ENCODE measurements around the gene GART.
A peak's percentile ranks its signal among the peaks of the same experiment; 100 is the strongest.

The GART gene

DNA sequence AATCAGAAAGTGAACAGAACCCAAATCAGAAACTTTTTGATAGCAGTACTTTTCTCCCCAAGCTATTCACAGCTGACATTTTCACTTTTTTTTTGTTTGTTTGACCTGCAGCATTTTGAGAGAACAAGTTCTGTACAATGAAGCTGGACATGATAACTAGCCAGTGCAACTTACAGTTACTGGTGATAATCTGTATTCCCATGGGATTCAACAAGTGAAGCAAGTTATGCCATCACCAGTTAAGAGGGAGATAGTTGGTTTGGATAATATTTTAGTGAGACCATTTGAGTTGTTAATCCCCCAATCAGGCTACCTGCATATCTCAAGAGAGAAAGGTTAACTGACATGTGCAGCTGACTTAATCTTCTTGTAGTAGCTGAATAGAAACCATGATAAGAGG lies 19.0 kb upstream of the GART start:
- no peak for ATAC-seq
- Mint-ChIP-seq H3K4me1 (peaks cover 28% of the 10 kb centered on the region), H3K27me3 (no peaks in the 10 kb centered on the region)

DNA sequence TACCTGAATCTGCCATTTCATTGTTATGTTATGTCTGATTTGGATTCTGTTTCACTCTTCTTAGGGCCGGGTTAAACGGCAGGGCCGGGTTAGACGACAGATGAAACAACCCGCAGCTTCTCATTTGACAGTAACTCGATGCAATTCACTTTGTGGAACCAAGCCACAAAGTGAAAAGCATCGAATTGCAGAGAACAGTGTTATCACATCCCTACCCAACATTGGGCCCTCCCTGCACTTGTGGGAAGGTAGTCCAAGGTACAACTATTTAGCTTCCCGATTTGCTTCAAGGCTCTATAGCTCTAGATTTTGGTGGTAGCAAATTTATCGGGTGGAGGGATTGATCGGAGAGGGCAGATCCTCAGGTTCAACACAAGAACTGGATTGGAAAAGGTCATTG lies 17.9 kb upstream of the GART start:
- peaks cover 34% of the 10 kb centered on the region for H3K4me1 Mint-ChIP-seq
- H3K36me3 Mint-ChIP-seq: peaks cover 66% of the 10 kb centered on the region

More for the DNA sequence above, 19.0 kb upstream of the GART start:
- Mint-ChIP-seq H3K4me3 (no peak overlapping the region), H3K36me3 (peaks cover 59% of the 10 kb centered on the region), H3K27ac (no peak overlapping the region), H3K9me3 (no peaks in the 10 kb centered on the region)

DNA sequence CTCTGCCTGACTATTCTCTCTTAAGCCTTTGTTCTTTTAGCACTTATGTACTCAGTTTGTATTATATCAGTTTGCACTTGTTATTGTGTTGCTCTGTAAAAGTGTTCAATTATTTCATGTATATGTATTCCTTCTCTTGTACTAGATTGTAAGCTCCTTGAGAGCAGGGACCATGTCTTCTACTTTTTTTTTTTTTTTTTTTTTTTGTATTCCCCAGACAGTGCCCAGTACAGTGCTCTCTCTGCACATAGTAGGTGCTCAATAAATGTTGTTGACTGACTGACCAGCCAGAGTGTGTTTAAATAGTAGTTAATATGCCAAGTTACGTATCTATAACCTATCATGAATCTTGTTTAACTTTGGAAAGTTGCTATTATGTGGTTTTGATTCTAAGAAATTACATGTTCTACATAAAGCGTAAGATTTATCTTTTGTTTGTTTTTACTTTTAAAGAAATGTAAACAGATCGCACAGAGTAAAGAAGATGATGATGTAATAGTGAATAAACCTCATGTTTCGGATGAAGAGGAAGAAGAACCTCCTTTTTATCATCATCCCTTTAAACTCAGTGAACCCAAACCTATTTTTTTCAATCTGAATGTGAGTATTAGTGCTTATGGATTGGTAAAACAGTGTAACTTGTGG lies 17.0 kb upstream of the GART start:
- no peaks in the 10 kb centered on the region for H3K9me3 Mint-ChIP-seq
- no peak overlapping the region for H3K27ac Mint-ChIP-seq
- no peak for ATAC-seq
- peaks cover 75% of the 10 kb centered on the region for H3K36me3 Mint-ChIP-seq
- peaks cover 41% of the 10 kb centered on the region for H3K4me1 Mint-ChIP-seq
- no peaks in the 10 kb centered on the region for H3K27me3 Mint-ChIP-seq
- H3K4me3 Mint-ChIP-seq: no peak overlapping the region

More for the DNA sequence above, 17.9 kb upstream of the GART start:
- no peak for ATAC-seq
- Mint-ChIP-seq H3K9me3 (no peaks in the 10 kb centered on the region), H3K27ac (no peak overlapping the region), H3K4me3 (no peak overlapping the region), H3K27me3 (no peaks in the 10 kb centered on the region)

DNA sequence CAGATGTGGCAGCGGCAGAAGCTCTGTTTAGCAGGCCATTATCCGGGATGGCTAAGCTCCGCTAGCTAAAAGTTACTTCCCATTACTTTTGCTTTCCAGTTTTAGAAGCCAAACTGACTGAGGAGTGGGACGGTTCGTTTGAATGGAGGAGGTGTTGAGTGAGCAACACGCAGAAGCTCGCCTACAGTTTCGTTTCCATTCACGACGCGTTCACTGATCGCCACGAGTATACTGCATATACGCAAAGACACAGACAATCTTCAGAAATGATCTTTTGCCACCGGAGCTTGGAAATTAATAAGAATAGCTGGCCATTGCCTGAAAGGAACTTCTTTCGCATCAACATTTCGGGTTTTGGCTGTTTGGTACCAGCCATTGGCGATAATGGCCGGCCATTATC lies 15.5 kb upstream of the GART start:
- Mint-ChIP-seq H3K4me1 (peaks cover 45% of the 10 kb centered on the region), H3K27ac (no peak overlapping the region), H3K4me3 (no peak overlapping the region), H3K9me3 (no peaks in the 10 kb centered on the region), H3K27me3 (no peaks in the 10 kb centered on the region), H3K36me3 (peaks cover 73% of the 10 kb centered on the region)
- ATAC-seq: no peak

DNA sequence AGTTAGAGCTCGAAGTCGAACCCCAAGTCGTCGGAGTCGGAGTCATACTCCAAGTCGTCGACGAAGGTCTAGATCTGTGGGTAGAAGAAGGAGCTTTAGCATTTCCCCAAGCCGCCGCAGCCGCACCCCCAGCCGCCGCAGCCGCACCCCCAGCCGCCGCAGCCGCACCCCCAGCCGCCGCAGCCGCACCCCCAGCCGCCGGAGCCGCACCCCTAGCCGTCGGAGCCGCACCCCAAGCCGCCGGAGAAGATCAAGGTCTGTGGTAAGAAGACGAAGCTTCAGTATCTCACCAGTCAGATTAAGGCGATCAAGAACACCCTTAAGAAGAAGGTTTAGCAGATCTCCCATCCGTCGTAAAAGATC lies 13.0 kb upstream of the GART start:
- peaks cover 37% of the 10 kb centered on the region for H3K4me1 Mint-ChIP-seq
- peaks cover 61% of the 10 kb centered on the region for H3K36me3 Mint-ChIP-seq
- H3K27me3 Mint-ChIP-seq: no peaks in the 10 kb centered on the region
- ATAC-seq: no peak
- no peaks in the 10 kb centered on the region for H3K9me3 Mint-ChIP-seq
- no peak overlapping the region for H3K27ac Mint-ChIP-seq
- H3K4me3 Mint-ChIP-seq: no peak overlapping the region

DNA sequence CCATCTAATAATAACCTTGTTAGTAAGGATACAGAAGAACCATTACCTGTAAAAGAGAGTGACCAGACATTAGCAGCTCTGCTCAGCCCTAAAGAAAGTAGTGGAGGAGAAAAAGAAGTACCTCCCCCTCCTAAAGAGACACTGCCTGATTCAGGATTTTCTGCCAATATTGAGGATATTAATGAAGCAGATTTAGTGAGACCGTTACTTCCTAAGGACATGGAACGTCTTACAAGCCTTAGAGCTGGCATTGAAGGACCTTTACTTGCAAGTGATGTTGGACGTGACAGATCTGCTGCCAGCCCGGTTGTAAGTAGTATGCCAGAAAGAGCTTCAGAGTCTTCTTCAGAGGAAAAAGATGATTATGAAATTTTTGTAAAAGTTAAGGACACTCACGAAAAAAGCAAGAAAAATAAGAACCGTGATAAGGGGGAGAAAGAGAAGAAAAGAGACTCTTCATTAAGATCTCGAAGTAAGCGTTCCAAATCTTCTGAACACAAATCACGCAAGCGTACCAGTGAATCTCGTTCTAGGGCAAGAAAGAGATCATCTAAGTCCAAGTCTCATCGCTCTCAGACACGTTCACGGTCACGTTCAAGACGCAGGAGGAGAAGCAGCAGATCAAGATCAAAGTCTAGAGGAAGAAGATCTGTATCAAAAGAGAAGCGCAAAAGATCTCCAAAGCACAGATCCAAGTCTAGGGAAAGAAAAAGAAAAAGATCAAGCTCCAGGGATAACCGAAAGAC lies 12.5 kb upstream of the GART start:
- ATAC-seq: no peak
- Mint-ChIP-seq H3K27me3 (no peaks in the 10 kb centered on the region), H3K9me3 (no peaks in the 10 kb centered on the region), H3K27ac (no peak overlapping the region), H3K4me1 (peaks cover 40% of the 10 kb centered on the region), H3K4me3 (peak overlapping the region; percentile 18), H3K36me3 (peaks cover 62% of the 10 kb centered on the region)

DNA sequence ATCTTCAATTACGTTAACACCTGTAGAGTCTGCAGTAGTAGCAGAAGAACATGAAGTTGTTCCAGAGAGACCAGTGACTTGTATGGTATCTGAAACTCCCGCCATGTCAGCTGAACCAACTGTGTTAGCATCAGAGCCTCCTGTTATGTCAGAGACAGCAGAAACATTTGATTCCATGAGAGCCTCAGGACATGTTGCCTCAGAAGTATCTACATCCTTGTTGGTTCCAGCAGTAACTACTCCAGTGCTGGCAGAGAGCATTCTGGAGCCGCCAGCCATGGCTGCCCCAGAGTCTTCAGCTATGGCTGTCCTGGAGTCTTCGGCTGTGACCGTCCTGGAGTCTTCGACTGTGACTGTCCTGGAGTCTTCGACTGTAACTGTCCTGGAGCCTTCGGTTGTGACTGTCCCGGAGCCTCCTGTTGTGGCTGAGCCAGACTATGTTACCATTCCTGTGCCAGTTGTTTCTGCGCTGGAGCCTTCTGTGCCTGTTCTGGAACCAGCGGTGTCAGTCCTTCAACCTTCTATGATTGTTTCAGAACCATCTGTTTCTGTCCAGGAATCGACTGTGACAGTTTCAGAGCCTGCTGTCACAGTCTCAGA lies 11.2 kb upstream of the GART start:
- peaks cover 57% of the 10 kb centered on the region for H3K36me3 Mint-ChIP-seq

DNA sequence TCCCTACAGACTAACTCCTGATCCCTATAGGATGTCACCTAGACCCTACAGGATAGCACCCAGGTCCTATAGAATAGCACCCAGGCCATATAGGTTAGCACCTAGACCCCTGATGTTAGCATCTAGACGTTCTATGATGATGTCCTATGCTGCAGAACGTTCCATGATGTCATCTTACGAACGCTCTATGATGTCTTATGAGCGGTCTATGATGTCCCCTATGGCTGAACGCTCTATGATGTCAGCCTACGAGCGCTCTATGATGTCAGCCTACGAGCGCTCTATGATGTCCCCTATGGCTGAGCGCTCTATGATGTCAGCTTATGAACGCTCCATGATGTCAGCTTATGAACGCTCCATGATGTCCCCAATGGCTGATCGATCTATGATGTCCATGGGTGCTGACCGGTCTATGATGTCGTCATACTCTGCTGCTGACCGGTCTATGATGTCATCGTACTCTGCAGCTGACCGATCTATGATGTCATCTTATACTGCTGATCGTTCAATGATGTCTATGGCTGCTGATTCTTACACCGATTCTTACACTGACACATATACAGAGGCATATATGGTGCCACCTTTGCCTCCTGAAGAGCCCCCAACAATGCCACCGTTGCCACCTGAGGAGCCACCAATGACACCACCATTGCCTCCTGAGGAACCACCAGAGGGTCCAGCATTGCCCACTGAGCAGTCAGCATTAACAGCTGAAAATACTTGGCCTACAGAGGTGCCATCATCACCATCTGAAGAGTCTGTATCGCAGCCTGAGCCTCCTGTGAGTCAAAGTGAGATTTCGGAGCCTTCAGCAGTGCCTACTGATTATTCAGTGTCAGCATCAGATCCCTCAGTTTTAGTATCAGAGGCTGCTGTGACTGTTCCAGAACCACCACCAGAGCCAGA lies 10.4 kb upstream of the GART start:
- Mint-ChIP-seq H3K9me3 (no peaks in the 10 kb centered on the region), H3K4me3 (no peak overlapping the region), H3K27ac (no peak overlapping the region), H3K4me1 (peaks cover 40% of the 10 kb centered on the region), H3K36me3 (peaks cover 50% of the 10 kb centered on the region), H3K27me3 (no peaks in the 10 kb centered on the region)
- ATAC-seq: no peak

More for the DNA sequence above, 11.2 kb upstream of the GART start:
- no peaks in the 10 kb centered on the region for H3K9me3 Mint-ChIP-seq
- H3K27me3 Mint-ChIP-seq: no peaks in the 10 kb centered on the region
- H3K4me1 Mint-ChIP-seq: peaks cover 40% of the 10 kb centered on the region
- no peak overlapping the region for H3K4me3 Mint-ChIP-seq
- ATAC-seq: no peak
- no peak overlapping the region for H3K27ac Mint-ChIP-seq

DNA sequence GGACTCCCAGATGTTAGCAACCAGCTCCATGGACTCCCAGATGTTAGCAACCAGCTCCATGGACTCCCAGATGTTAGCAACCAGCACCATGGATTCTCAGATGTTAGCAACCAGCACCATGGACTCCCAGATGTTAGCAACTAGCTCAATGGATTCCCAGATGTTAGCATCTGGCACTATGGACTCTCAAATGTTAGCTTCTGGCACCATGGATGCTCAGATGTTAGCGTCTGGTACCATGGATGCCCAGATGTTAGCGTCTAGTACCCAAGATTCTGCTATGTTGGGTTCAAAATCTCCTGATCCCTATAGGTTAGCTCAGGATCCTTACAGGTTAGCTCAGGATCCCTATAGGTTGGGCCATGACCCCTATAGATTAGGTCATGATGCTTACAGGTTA lies 9.7 kb upstream of the GART start:
- H3K27me3 Mint-ChIP-seq: no peaks in the 10 kb centered on the region
- no peak overlapping the region for H3K4me3 Mint-ChIP-seq
- peaks cover 36% of the 10 kb centered on the region for H3K4me1 Mint-ChIP-seq
- ATAC-seq: no peak
- H3K36me3 Mint-ChIP-seq: peaks cover 43% of the 10 kb centered on the region
- H3K9me3 Mint-ChIP-seq: no peaks in the 10 kb centered on the region
- no peak overlapping the region for H3K27ac Mint-ChIP-seq

DNA sequence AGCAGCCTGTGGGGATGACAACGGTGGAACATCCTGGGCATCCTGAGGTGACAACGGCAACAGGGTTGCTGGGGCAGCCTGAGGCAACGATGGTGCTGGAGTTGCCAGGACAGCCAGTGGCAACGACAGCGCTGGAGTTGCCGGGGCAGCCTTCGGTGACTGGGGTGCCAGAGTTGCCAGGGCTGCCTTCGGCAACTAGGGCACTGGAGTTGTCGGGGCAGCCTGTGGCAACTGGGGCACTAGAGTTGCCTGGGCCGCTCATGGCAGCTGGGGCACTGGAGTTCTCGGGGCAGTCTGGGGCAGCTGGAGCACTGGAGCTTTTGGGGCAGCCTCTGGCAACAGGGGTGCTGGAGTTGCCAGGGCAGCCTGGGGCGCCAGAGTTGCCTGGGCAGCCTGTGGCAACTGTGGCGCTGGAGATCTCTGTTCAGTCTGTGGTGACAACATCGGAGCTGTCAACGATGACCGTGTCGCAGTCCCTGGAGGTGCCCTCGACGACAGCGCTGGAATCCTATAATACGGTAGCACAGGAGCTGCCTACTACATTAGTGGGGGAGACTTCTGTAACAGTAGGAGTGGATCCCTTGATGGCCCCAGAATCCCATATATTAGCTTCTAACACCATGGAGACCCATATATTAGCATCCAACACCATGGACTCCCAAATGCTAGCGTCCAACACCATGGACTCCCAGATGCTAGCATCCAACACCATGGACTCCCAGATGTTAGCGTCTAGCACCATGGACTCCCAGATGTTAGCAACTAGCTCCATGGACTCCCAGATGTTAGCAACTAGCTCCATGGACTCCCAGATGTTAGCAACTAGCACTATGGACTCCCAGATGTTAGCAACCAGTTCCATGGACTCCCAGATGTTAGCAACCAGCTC lies 9.1 kb upstream of the GART start:
- Mint-ChIP-seq H3K27ac (no peak overlapping the region), H3K4me1 (peaks cover 30% of the 10 kb centered on the region), H3K9me3 (no peaks in the 10 kb centered on the region), H3K4me3 (no peak overlapping the region), H3K27me3 (no peaks in the 10 kb centered on the region), H3K36me3 (peaks cover 36% of the 10 kb centered on the region)
- ATAC-seq: no peak

DNA sequence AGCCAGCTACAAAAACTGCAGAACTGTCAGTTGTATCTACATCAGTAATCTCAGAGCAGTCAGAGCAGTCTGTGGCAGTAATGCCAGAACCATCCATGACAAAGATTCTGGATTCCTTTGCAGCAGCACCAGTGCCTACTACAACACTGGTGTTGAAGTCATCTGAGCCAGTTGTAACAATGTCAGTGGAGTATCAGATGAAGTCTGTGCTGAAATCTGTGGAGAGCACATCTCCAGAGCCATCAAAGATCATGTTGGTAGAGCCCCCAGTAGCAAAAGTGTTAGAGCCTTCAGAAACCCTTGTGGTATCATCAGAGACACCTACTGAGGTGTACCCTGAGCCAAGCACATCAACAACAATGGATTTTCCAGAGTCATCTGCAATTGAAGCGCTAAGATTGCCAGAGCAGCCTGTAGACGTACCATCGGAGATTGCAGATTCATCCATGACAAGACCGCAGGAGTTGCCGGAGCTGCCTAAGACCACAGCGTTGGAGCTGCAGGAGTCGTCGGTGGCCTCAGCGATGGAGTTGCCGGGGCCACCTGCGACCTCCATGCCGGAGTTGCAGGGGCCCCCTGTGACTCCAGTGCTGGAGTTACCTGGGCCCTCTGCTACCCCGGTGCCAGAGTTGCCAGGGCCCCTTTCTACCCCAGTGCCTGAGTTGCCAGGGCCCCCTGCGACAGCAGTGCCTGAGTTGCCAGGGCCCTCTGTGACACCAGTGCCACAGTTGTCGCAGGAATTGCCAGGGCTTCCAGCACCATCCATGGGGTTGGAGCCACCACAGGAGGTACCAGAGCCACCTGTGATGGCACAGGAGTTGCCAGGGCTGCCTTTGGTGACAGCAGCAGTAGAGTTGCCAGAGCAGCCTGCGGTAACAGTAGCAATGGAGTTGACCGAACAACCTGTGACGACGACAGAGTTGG lies 8.2 kb upstream of the GART start:
- Mint-ChIP-seq H3K27me3 (no peaks in the 10 kb centered on the region), H3K36me3 (peaks cover 30% of the 10 kb centered on the region), H3K4me3 (no peak overlapping the region), H3K27ac (no peak overlapping the region), H3K4me1 (peaks cover 29% of the 10 kb centered on the region), H3K9me3 (no peaks in the 10 kb centered on the region)
- ATAC-seq: no peak

DNA sequence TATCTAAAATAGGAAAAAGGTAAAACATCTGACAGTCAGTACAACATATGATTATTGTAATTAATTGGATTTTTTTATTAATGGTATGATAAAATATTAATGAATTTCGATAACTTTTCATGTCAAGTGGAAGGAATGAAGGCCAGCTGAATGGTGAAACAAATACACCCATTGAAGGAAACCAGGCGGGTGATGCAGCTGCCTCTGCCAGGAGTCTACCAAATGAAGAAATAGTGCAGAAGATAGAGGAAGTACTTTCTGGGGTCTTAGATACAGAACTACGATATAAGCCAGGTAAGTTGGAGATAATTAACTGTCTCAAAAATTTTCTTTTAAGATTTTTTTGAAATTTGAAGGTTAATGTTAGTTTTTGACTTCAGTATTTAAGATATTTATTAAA lies 4.2 kb upstream of the GART start:
- ATAC-seq: no peak
- H3K4me1 Mint-ChIP-seq: peaks cover 32% of the 10 kb centered on the region
- H3K36me3 Mint-ChIP-seq: peaks cover 9% of the 10 kb centered on the region
- H3K27ac Mint-ChIP-seq: no peak overlapping the region
- H3K9me3 Mint-ChIP-seq: no peaks in the 10 kb centered on the region
- H3K4me3 Mint-ChIP-seq: no peak overlapping the region
- no peaks in the 10 kb centered on the region for H3K27me3 Mint-ChIP-seq

DNA sequence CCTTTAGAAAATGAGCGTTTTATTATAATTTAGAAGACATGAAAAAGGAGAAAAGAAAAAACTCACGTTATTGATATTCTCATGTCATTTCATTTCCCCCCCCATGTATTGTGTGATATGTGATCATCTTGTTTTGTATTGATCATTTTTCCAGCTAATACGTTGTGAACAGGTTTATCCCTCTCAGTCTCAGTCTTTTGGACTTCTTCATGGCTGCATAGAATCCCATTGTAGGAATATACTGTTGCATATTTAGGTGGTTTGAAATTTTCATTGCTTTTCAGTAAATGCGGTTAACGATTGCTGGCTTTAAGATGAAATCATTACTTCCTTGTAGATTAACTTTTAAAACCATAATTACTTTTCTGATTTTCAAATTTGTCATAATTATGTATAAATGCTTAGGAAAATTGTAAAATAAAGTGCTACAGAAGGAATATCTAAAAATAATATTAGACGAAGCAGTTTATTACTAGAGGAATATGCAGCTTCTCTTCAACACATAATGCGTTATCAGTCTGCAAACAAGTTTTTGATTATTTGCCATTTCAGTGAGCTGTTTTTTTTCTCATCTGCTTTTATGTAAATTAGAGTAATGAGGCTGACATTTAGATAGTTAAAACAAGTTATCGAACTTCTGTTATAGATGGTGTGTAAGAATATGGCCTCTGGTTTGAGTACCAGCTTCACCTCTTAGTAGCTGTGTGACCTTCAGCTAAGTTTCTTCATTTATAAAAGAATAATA lies 2.7 kb upstream of the GART start:
- no peak for ATAC-seq
- Mint-ChIP-seq H3K27me3 (no peaks in the 10 kb centered on the region), H3K9me3 (no peaks in the 10 kb centered on the region), H3K36me3 (peaks cover 6% of the 10 kb centered on the region), H3K4me1 (peaks cover 41% of the 10 kb centered on the region), H3K4me3 (peak overlapping the region; percentile 98), H3K27ac (peak overlapping the region; percentile 97)
